H1 (cell line): ENCODE data around the gene ALDH3A1. TPM values are rescaled to one million over a fixed set of nuclear protein-coding genes. Genes with fewer than 3 reads are reported as not detected.

Source experiments
- CTCF ChIA-PET: fragments of 300-600 bp; sonication (Branson Sonifier 250); formaldehyde crosslinking; loops from one replicate; lab custom pipeline; 2021; ENCODE audit not compliant: partially characterized antibody; lab: Charles Lee
- POLR2A ChIA-PET: fragments of 300-600 bp; sonication (Branson Sonifier 250); formaldehyde crosslinking; loops from one replicate; lab custom pipeline; 2021; ENCODE audit warnings: inconsistent platforms; ENCODE audit not compliant: partially characterized antibody; lab: Charles Lee
- DNase-seq, 2 experiments: peaks; one replicate each; pipeline versions ENCODE4 v3.0.0 to v3.0.0-alpha.2; 2010 to 2022; ENCODE audit warnings: low spot score in 2 of 2, low read depth in 1 of 2, mixed read lengths in 1 of 2
- FAIRE-seq: peaks from 2 replicates; lab custom pipeline; 2011; peaks lifted over from hg19 to GRCh38; lab: Jason Lieb, UNC
- H2AFZ ChIP-seq: 2 replicates; pipeline ENCODE4 v1.8.1; 2012; ENCODE audit warnings: low read length, inconsistent platforms
- H2AK5ac ChIP-seq: 2 replicates; pipeline ENCODE4 v1.6.1; 2013; ENCODE audit warnings: low read depth, low read length
- H2BK120ac ChIP-seq: replicated peaks from 2 replicates; pipeline ENCODE3; 2013; ENCODE audit warnings: low read depth, low read length, inconsistent platforms
- H2BK12ac ChIP-seq: 2 replicates; pipeline ENCODE4 v1.6.1; 2013; ENCODE audit warnings: low read depth, low read length
- H2BK15ac ChIP-seq: 2 replicates; pipeline ENCODE4 v1.6.1; 2013; ENCODE audit warnings: low read length
- H2BK20ac ChIP-seq: 2 replicates; pipeline ENCODE4 v1.6.1; 2013; ENCODE audit warnings: low read length
- H2BK5ac ChIP-seq: 2 replicates; pipeline ENCODE4 v1.6.1; 2013; ENCODE audit warnings: low read depth, low read length
- H3K14ac ChIP-seq: 2 replicates; pipeline ENCODE4 v1.6.1; 2013; ENCODE audit warnings: inconsistent platforms; ENCODE audit not compliant: insufficient read length
- H3K18ac ChIP-seq: 2 replicates; pipeline ENCODE4 v1.6.1; 2013; ENCODE audit warnings: low read length; ENCODE audit errors: extremely low read depth
- H3K23ac ChIP-seq: 2 replicates; pipeline ENCODE4 v1.6.1; 2013; ENCODE audit warnings: inconsistent platforms; ENCODE audit not compliant: insufficient read length
- H3K23me2 ChIP-seq: 2 replicates; pipeline ENCODE4 v1.6.1; 2013; ENCODE audit warnings: low read depth, low read length
- H3K27ac ChIP-seq: 2 replicates; pipeline ENCODE4 v1.6.1; 2011; ENCODE audit warnings: low read depth, low read length, inconsistent platforms
- H3K27me3 ChIP-seq, 4 experiments: replicated peaks in 1 of 4; 1 replicate in 1 of 4; 2 replicates in 3 of 4; pipeline versions ENCODE4 v1.6.1 to v1.8.1; 2011 to 2013; ENCODE audit warnings: low read length in 3 of 4, mild to moderate bottlenecking in 3 of 4, inconsistent platforms in 2 of 4, mixed read lengths in 2 of 4, moderate library complexity in 1 of 4; ENCODE audit not compliant: control insufficient read depth in 3 of 4, insufficient read depth in 3 of 4; ENCODE audit errors: extremely low read depth in 1 of 4
- H3K36me3 ChIP-seq, 4 experiments: 2 replicates each; pipeline versions ENCODE4 v1.6.1 to v1.8.1; 2011 to 2013; ENCODE audit warnings: mild to moderate bottlenecking in 4 of 4, low read length in 3 of 4, moderate library complexity in 2 of 4, control low read depth in 1 of 4, inconsistent platforms in 1 of 4; ENCODE audit not compliant: insufficient read depth in 4 of 4, control insufficient read depth in 2 of 4
- H3K4ac ChIP-seq: replicated peaks from 2 replicates; pipeline ENCODE3; 2013; ENCODE audit warnings: low read length, low read depth, mixed read lengths, inconsistent platforms; ENCODE audit not compliant: insufficient read length
- H3K4me1 ChIP-seq, 4 experiments: replicated peaks in 1 of 4; 1 replicate in 1 of 4; 2 replicates in 3 of 4; pipeline versions ENCODE4 v1.6.1 to v1.8.1; 2011 to 2013; ENCODE audit warnings: low read length in 3 of 4, inconsistent platforms in 2 of 4, mixed read lengths in 1 of 4; ENCODE audit not compliant: insufficient read depth in 4 of 4, control insufficient read depth in 3 of 4
- H3K4me2 ChIP-seq, 2 experiments: 2 replicates each; pipeline versions ENCODE4 v1.6.1 to v1.8.1; 2011 to 2013; ENCODE audit warnings: low read depth in 2 of 2, low read length in 2 of 2, control low read depth in 1 of 2, inconsistent platforms in 1 of 2, mild to moderate bottlenecking in 1 of 2; ENCODE audit not compliant: insufficient read depth in 1 of 2
- H3K4me3 ChIP-seq, 4 experiments: fragments of 200-600, 300-600 bp in 1 of 4; sonication (generic), shearing (Covaris generic), sonication (Bioruptor Twin) in 1 of 4; 2 replicates each; pipeline versions ENCODE4 v1.5.1 to v1.8.1; 2011 to 2016; ENCODE audit warnings: low read length in 4 of 4, low read depth in 3 of 4, control low read depth in 2 of 4, inconsistent platforms in 2 of 4, mild to moderate bottlenecking in 2 of 4, mixed read lengths in 1 of 4, moderate library complexity in 1 of 4; ENCODE audit not compliant: insufficient read depth in 2 of 4; ENCODE audit errors: extremely low read depth in 1 of 4
- H3K56ac ChIP-seq: replicated peaks from 2 replicates; pipeline ENCODE3; 2013; ENCODE audit warnings: low read depth, mild to moderate bottlenecking, mixed read lengths, low read length, inconsistent platforms; ENCODE audit not compliant: insufficient read length
- H3K79me1 ChIP-seq: 2 replicates; pipeline ENCODE4 v1.6.1; 2013; ENCODE audit warnings: low read depth, low read length, control low read depth
- H3K79me2 ChIP-seq, 2 experiments: 2 replicates each; pipeline versions ENCODE4 v1.6.1 to v1.8.1; 2012 to 2013; ENCODE audit warnings: low read length in 2 of 2, mild to moderate bottlenecking in 2 of 2, inconsistent platforms in 1 of 2; ENCODE audit not compliant: insufficient read depth in 2 of 2, control insufficient read depth in 1 of 2
- H3K9ac ChIP-seq, 4 experiments: replicated peaks in 1 of 4; 1 replicate in 1 of 4; 2 replicates in 3 of 4; pipeline versions ENCODE4 v1.6.1 to v1.8.1; 2011 to 2013; ENCODE audit warnings: low read depth in 3 of 4, low read length in 3 of 4, control low read depth in 2 of 4, mild to moderate bottlenecking in 2 of 4, moderate library complexity in 2 of 4, inconsistent platforms in 1 of 4; ENCODE audit errors: extremely low read depth in 1 of 4
- H3K9me3 ChIP-seq, 2 experiments: 2 replicates each; pipeline versions ENCODE4 v1.6.1 to v1.8.1; 2012 to 2013; ENCODE audit warnings: mild to moderate bottlenecking in 2 of 2, moderate library complexity in 2 of 2, control low read depth in 1 of 2, inconsistent platforms in 1 of 2, low read depth in 1 of 2, low read length in 1 of 2, mixed read lengths in 1 of 2; ENCODE audit not compliant: insufficient read depth in 2 of 2
- H4K20me1 ChIP-seq, 2 experiments: replicated peaks in 1 of 2; 2 replicates each; pipeline versions ENCODE3 to v1.8.1; 2011 to 2013; ENCODE audit warnings: inconsistent platforms in 2 of 2, low read length in 2 of 2, mild to moderate bottlenecking in 1 of 2; ENCODE audit not compliant: insufficient read depth in 2 of 2, control insufficient read depth in 1 of 2
- H4K5ac ChIP-seq: 2 replicates; pipeline ENCODE4 v1.6.1; 2013; ENCODE audit warnings: low read length, low read depth, mixed read lengths, inconsistent platforms; ENCODE audit not compliant: insufficient read length
- H4K8ac ChIP-seq: 2 replicates; pipeline ENCODE4 v1.8.0; 2013; ENCODE audit warnings: mild to moderate bottlenecking, moderate library complexity, low read length, inconsistent platforms; ENCODE audit not compliant: insufficient read depth; ENCODE audit errors: extremely low read depth
- H4K91ac ChIP-seq: replicated peaks from 2 replicates; pipeline ENCODE3; 2013; ENCODE audit warnings: low read length, mixed read lengths, inconsistent platforms; ENCODE audit not compliant: insufficient read length
- EGR1 ChIP-seq: IDR thresholded peaks from 2 replicates; pipeline ENCODE4 v1.6.1; 2011; ENCODE audit warnings: low read depth, low read length, borderline replicate concordance
- KDM1A ChIP-seq: fragments of 200-600, 300-600 bp; sonication (generic); IDR thresholded peaks from 2 replicates; pipeline ENCODE4 v1.7.1; 2016; ENCODE audit warnings: mild to moderate bottlenecking, low read length, borderline replicate concordance
- NANOG ChIP-seq: IDR thresholded peaks from 2 replicates; pipeline ENCODE4 v1.6.1; 2011; ENCODE audit warnings: low read length, low read depth, mild to moderate bottlenecking, inconsistent platforms; ENCODE audit not compliant: insufficient read depth, poor library complexity, severe bottlenecking
- SIX5 ChIP-seq: IDR thresholded peaks from 2 replicates; pipeline ENCODE4 v1.6.1; 2011; ENCODE audit warnings: mild to moderate bottlenecking, low read depth, low read length
- WGBS, 2 experiments: shearing (Covaris generic) in 1 of 2; methylation state at CpG; one replicate each; pipeline versions ENCODE4 v1.1.6 to v1.1.7; 2013 to 2015; ENCODE audit warnings: low lambda C conversion rate in 2 of 2, mixed read lengths in 2 of 2, inconsistent platforms in 1 of 2, low coverage in 1 of 2, missing lambda C conversion rate in 1 of 2; ENCODE audit not compliant: insufficient replicate concordance in 2 of 2, insufficient coverage in 1 of 2, insufficient read length in 1 of 2; ENCODE audit errors: extremely low coverage in 1 of 2, missing lambda C conversion rate in 1 of 2; 5-methylcytosine and 5-hydroxymethylcytosine counted together
- polyA plus RNA-seq, 7 experiments: library from polyadenylated mRNA; depleted of rRNA in 3 of 7; stranded (reverse) in 5 of 7; unstranded in 2 of 7; fragments of >200 nt in 5 of 7; fragments of 200-250 nt in 2 of 7; gene quantifications; 1 replicate in 5 of 7; 2 replicates in 1 of 7; 4 replicates in 1 of 7; pipeline versions ENCODE4 v1.2.1 to v1.2.3, GENCODE V29; 2011 to 2013; ENCODE audit warnings: missing spikeins in 2 of 7, mixed read lengths in 2 of 7
- total RNA-seq: library from RNA; stranded (reverse); fragmentation: NEBNext Ultra II Directional; extraction: Animal tissue kit (Norgen Biotek cat#: 25700); gene quantifications from 2 replicates; pipeline ENCODE4 v1.2.1, GENCODE V29; 2021

The ALDH3A1 gene
- total and polyA plus RNA-seq, 2 of the 8 experiments (the other 6 are each of a cell fraction or from before 2014, with no cell fraction given) = 0.37 to 1.4 TPM

DNA sequence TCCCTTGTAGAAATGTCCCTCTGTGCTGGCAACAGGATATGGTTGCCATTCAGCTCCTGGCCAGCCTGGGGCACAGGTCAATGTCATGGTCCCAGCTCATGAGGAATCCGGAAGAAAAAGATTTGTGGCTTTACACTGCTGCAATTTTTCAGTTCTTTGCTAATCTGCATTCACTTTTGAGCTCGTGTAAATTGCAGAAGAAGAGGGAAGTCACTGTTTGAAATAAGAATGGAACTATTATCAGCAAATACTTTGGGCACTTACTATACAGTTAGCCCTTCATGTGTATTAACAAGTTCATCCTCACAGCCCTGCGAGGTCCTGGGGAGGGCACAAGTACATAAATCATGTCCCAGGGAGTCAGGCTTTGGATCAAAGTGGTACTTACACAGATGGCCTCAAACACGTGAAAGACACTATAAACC is 45.9 kb downstream of the ALDH3A1 start:
- FAIRE-seq = no peak
- Histone ChIP-seq H4K20me1 (no peaks in the 10 kb centered on the region), H3K4me1 (peaks cover 9 to 29% (median 18%) of the 10 kb centered on the region in 4 experiments), H3K27ac (no peak overlapping the region), H3K4me2 (no peak overlapping the region), H3K79me2 (no peaks in the 10 kb centered on the region), H3K4ac (no peak overlapping the region), H3K18ac (no peak overlapping the region), H3K27me3 (no peaks in the 10 kb centered on the region), H2BK5ac (no peak overlapping the region), H2BK15ac (no peak overlapping the region), H3K56ac (no peak overlapping the region), H3K9ac (no peak overlapping the region), H4K91ac (no peak overlapping the region), H4K8ac (no peak overlapping the region), H3K23ac (no peak overlapping the region), H3K36me3 (no peaks in the 10 kb centered on the region), H3K23me2 (no peaks in the 10 kb centered on the region), H2BK120ac (no peak overlapping the region), H3K79me1 (no peaks in the 10 kb centered on the region), H3K14ac (no peak overlapping the region), H3K4me3 (no peak overlapping the region), H2AFZ (no peak overlapping the region), H2BK12ac (no peak overlapping the region), H4K5ac (no peak overlapping the region), H2BK20ac (no peak overlapping the region), H3K9me3 (no peaks in the 10 kb centered on the region), H2AK5ac (no peak overlapping the region)
- POLR2A ChIA-PET = interaction anchor here (1.5 to 2.7 kb wide), 2 partner anchors 12 to 54 kb away, joined by 4 to 10 read pairs; partner anchors contain the start of gene ALDH3A2
- 90% methylated on average over 4 of the region's 4 CpGs; no CpG with 5 or more reads in 1 of the 2 experiments for WGBS, 2 experiments
- CTCF ChIA-PET = interaction anchor here (1.5 to 2.6 kb wide), 4 partner anchors 14 to 60 kb away, joined by 4 to 11 read pairs (median 4); no protein-coding TSS in a partner anchor
- DNase-seq = no peak
- TF ChIP-seq KDM1A (no peak), SIX5 (no peak), NANOG (no peak), EGR1 (no peak)
